GM06990 (cell line): Measurements from ENCODE around the gene MLLT3.

Experiments
- DNase-seq: peaks from one replicate; pipeline ENCODE4 v3.0.0-alpha.2; 2011; ENCODE audit not compliant: insufficient read length; ENCODE audit errors: extremely low read depth
- H3K27me3 ChIP-seq: replicated peaks from 2 replicates; pipeline ENCODE4 v1.6.0; 2011; ENCODE audit warnings: low read length; ENCODE audit not compliant: control insufficient read depth, insufficient read depth
- H3K36me3 ChIP-seq: 2 replicates; pipeline ENCODE4 v1.5.1; 2011; ENCODE audit warnings: low read length; ENCODE audit not compliant: control insufficient read depth, insufficient read depth
- H3K4me3 ChIP-seq: replicated peaks from 2 replicates; pipeline ENCODE4 v1.5.1; 2011; ENCODE audit warnings: low read depth, mild to moderate bottlenecking, control low read depth, low read length
- TF ChIP-seq, protein P1 (sequence below): IDR thresholded peaks from 2 replicates; pipeline ENCODE4 v1.5.1; 2011; ENCODE audit warnings: low read length, control low read depth, mild to moderate bottlenecking, inconsistent platforms; ENCODE audit not compliant: insufficient read depth, poor library complexity, severe bottlenecking

The MLLT3 gene

DNA sequence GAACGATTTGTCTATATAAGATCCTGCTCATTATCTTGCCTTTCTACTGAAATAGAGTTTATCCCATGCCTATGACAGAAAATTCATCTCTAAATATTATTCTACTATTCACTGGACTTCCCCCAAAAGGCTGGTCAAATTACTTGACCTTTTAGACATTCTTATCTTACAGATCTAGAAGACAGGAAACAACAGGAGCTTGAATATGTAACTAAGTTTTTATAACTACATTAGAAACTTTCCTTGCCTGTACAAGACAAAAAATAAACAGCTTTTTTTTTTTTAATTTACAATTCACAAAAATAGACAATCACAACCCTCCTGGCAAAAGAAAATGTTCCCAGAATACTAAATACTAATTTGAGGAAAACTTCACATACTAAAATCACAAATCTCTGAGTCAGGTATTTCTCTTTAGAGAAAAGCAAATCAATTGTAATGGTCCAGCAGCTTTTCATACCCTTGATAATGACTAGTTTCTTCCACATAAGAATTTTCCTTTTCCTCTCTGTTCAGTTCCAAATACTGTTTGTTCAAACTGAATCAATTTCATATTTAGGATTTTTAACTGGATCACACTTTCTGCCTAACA, 68.6 kb downstream of the MLLT3 start:
- DNase-seq, result no peak
- TF ChIP-seq, protein P1, sequence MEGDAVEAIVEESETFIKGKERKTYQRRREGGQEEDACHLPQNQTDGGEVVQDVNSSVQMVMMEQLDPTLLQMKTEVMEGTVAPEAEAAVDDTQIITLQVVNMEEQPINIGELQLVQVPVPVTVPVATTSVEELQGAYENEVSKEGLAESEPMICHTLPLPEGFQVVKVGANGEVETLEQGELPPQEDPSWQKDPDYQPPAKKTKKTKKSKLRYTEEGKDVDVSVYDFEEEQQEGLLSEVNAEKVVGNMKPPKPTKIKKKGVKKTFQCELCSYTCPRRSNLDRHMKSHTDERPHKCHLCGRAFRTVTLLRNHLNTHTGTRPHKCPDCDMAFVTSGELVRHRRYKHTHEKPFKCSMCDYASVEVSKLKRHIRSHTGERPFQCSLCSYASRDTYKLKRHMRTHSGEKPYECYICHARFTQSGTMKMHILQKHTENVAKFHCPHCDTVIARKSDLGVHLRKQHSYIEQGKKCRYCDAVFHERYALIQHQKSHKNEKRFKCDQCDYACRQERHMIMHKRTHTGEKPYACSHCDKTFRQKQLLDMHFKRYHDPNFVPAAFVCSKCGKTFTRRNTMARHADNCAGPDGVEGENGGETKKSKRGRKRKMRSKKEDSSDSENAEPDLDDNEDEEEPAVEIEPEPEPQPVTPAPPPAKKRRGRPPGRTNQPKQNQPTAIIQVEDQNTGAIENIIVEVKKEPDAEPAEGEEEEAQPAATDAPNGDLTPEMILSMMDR, result no peak
- Histone ChIP-seq H3K4me3 (peak overlapping the region; percentile 26; the same call in 1 of the 2 replicates), H3K27me3 (no peaks in the 10 kb centered on the region), H3K36me3 (no peaks in the 10 kb centered on the region)

DNA sequence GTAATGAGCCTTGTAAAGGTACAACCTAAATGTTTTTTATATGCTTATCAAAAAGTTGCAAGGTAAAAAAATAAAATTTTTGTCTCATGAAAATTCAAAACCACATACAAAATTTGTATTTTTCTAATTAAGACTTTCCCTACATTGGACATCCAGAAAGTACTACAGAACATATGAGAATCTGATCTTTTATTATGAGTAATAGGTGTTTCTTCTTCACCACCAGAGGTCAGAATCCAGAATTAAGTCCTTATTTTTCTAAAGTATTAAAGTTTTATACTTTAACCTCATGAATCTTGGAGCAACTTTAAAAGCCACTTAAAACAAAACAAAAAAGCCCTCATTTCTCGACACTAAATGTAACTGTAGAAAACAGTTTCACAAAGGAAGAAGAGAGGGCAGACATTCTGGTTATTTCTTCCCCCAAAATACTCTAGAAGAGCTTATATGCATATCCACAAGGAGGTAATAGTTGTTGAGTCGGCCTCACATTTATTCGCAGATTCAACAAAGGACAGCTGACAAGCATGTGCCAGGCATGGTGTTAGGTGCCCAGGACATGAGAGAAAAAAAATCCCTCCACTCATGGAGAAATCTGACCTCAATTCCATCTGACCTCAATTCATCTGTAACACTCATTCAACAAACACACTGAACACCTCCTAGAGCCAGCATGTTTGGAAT, 69.3 kb downstream of the MLLT3 start:
- DNase-seq, result peak; percentile 24
- TF ChIP-seq, protein P1, result no peak
- no peaks in the 10 kb centered on the region for H3K27me3 ChIP-seq
- H3K36me3 ChIP-seq, result no peaks in the 10 kb centered on the region
- H3K4me3 ChIP-seq, result peak overlapping the region; percentile 26; the same call in 1 of the 2 replicates

DNA sequence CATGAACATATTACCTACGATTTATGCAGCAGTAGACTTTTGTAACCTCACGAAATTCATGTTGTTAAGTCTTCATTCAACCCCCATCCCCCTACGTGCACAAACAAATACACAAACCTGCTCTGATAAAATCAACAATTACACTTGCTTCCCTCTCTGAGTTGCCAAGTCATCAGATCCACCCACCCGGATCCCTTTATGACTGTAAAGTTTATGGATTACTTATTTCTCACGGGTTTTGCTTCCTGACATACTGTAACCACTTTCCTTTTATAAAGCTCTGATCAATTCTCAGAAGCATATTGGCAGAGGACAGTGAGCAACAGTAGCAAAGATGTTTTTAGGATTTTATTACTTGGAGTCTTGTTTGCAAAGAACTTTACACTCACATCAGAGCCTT, 70.5 kb downstream of the MLLT3 start:
- no peak overlapping the region for H3K4me3 ChIP-seq
- peak; percentile 32 for DNase-seq
- TF ChIP-seq, protein P1, result no peak

DNA sequence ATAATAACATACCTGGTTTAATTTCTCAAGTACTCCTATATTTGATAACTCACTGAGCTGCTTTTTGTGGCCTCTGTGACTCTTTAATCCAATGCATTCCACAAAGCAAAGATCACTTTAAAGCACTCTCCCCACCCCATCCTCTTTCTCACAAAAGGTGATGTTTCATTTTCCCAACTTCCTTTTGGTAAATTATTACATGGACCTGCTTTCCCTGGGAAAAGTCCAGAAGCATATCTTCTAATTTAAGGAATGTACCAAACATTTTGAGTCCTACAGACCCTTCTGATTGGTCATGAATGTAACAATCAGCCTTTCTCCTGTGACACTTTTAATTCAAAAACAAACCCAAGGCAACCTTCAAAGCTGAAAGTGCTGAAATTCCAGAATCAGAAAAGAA, 71.1 kb downstream of the MLLT3 start:
- TF ChIP-seq, protein P1, result no peak

More for the DNA sequence above, 70.5 kb downstream of the MLLT3 start:
- Histone ChIP-seq H3K36me3 (no peaks in the 10 kb centered on the region), H3K27me3 (no peaks in the 10 kb centered on the region)

DNA sequence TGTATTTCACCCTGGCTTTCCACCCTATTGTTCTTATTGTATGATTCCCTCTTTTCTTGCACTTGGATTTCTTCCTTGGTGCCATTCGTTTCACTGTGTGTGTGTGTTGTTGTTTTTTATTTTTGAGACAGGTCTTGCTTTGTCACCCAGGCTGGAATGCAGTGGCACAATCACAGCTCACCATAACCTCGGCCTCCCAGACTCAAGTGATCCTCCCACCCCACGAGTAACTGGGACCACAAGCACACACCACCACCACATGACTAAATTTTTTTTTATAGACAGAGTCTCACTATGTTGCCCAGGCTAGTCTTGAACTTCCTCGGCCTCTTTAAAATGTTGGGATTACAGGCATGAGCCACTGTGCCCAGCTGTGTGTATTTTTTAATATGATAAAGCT, 72.0 kb downstream of the MLLT3 start:
- Histone ChIP-seq H3K27me3 (no peaks in the 10 kb centered on the region), H3K4me3 (no peak overlapping the region), H3K36me3 (no peaks in the 10 kb centered on the region)
- DNase-seq, result no peak
- TF ChIP-seq, protein P1, result no peak

More for the DNA sequence above, 71.1 kb downstream of the MLLT3 start:
- no peaks in the 10 kb centered on the region for H3K27me3 ChIP-seq
- no peak for DNase-seq
- no peak overlapping the region for H3K4me3 ChIP-seq
- no peaks in the 10 kb centered on the region for H3K36me3 ChIP-seq
